ENCODE results near the gene GMPR. TPM values are rescaled to one million over a fixed set of nuclear protein-coding genes. Genes with fewer than 3 reads are reported as not detected.
"Not testable (repeated sequence)": the region's sequence is repeated elsewhere in the genome, so short reads cannot be mapped to it uniquely, and the experiment has no call there.

GMPR gene
- total RNA-seq, 4 donors from 2014 or later, result 0.53 to 6.3 (median 1.6) TPM

DNA sequence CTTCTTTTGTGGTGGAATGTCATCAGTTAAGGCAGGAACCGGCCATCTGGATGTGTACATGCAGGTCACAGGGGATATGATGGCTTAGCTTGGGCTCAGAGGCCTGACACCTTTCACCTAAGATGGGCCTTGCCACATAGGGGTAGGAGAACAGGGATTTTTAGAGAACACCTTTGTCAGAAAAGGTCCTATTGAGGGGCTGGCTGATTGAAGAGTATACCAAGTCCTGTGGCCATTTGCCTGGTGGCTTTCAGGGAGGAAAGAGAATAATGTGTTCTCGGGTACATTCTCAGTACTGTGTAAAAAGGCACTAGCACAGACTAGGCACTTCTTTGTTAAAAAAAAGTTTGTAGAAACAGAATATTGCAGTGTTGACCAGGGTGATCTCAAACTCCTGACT lies 26.4 kb downstream of the GMPR start:
- intact Hi-C loops (cut with DNase I), result no loop called here
- H3K4me3 ChIP-seq, result no peak overlapping the region
- H3K9me3 ChIP-seq, result no peaks in the 10 kb centered on the region
- no peak for TF ChIP-seq POLR2A (IDR thresholded peaks at IDR 0.05)
- TF ChIP-seq, protein P1, sequence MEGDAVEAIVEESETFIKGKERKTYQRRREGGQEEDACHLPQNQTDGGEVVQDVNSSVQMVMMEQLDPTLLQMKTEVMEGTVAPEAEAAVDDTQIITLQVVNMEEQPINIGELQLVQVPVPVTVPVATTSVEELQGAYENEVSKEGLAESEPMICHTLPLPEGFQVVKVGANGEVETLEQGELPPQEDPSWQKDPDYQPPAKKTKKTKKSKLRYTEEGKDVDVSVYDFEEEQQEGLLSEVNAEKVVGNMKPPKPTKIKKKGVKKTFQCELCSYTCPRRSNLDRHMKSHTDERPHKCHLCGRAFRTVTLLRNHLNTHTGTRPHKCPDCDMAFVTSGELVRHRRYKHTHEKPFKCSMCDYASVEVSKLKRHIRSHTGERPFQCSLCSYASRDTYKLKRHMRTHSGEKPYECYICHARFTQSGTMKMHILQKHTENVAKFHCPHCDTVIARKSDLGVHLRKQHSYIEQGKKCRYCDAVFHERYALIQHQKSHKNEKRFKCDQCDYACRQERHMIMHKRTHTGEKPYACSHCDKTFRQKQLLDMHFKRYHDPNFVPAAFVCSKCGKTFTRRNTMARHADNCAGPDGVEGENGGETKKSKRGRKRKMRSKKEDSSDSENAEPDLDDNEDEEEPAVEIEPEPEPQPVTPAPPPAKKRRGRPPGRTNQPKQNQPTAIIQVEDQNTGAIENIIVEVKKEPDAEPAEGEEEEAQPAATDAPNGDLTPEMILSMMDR (IDR thresholded peaks at IDR 0.05), result no peak
- no peaks in the 10 kb centered on the region for H3K27me3 ChIP-seq
- H3K4me1 ChIP-seq, result no peaks in the 10 kb centered on the region
- H3K27ac ChIP-seq, result no peak overlapping the region
- no peaks in the 10 kb centered on the region for H3K36me3 ChIP-seq
- WGBS, 2 donors, result 82 to 83% methylated on average over 1 to 2 of the region's 2 CpGs
- DNase-seq, result no peak

GRCh38 chr6:16265351-16266341 lies 27.3 kb downstream of the GMPR start:
- TF ChIP-seq, protein P1 (IDR thresholded peaks at IDR 0.05), result no peak
- no peak for TF ChIP-seq POLR2A (IDR thresholded peaks at IDR 0.05)
- no peaks in the 10 kb centered on the region for H3K4me1 ChIP-seq
- no peak overlapping the region for H3K27ac ChIP-seq
- 80 to 94% methylated on average over 1 to 28 of the region's 31 CpGs for WGBS, 2 donors
- no peaks in the 10 kb centered on the region for H3K36me3 ChIP-seq
- DNase-seq, result no peak
- no peaks in the 10 kb centered on the region for H3K9me3 ChIP-seq
- no peak overlapping the region for H3K4me3 ChIP-seq
- no peaks in the 10 kb centered on the region for H3K27me3 ChIP-seq
- intact Hi-C loops (cut with DNase I), result no loop called here

DNA sequence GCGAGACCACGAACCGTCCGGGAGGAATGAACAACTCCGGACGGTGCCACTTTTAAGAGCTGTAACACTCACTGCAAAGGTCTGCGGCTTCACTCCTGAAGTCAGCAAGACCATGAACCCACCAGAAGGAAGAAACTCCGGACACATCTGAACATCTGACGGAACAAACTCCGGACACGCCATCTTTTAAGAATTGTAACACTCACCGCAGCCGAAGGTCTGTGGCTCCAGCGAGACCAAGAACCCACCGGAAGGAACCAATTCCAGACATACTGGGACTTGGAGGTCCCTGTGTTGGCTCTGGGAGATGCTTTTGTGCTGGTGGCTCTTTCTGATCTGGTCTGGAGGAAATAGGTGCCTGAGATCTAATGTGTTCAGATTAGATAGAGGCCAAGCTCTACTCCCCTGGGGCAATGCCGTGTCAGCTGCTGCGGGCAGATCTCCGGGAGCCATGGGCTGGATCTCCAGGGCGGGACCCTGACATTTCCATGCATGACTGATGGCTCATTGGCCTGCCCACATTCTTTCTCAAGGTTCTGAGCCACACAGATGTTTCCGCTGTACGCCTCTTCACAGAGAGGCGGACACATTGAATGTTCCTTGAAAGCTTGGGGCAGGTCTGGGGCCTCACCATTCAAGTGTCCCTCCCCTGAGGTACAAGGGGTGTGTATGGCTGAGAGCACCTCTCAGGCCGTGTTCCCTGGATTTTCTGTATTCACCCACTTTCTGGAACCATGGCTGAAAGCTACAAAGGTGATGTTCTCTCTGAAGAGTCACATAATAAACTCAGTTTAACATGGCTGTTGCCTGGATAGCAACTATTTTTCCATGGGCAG lies 29.3 kb downstream of the GMPR start:
- H3K9me3 ChIP-seq, result no peaks in the 10 kb centered on the region
- no peak overlapping the region for H3K27ac ChIP-seq
- no peaks in the 10 kb centered on the region for H3K4me1 ChIP-seq
- H3K4me3 ChIP-seq, result no peak overlapping the region
- H3K27me3 ChIP-seq, result no peaks in the 10 kb centered on the region
- DNase-seq, result no peak
- no peaks in the 10 kb centered on the region for H3K36me3 ChIP-seq
- 94 to 95% methylated on average over 18 to 23 of the region's 23 CpGs for WGBS, 2 donors
- intact Hi-C loops (cut with DNase I), result no loop called here
- TF ChIP-seq, protein P1 (IDR thresholded peaks at IDR 0.05), result no peak
- no peak for TF ChIP-seq POLR2A (IDR thresholded peaks at IDR 0.05)

- H3K4me1 ChIP-seq; H3K9me3 ChIP-seq; intact Hi-C loops (cut with DNase I); H3K36me3 ChIP-seq; H3K4me3 ChIP-seq; DNase-seq; H3K27me3 ChIP-seq; H3K27ac ChIP-seq: not testable (repeated sequence)
- 88 to 91% methylated on average over 6 to 7 of the region's 7 CpGs for WGBS, 2 donors
Observed at GRCh38 chr6:16269442-16270070, 31.2 kb downstream of the GMPR start.

DNA sequence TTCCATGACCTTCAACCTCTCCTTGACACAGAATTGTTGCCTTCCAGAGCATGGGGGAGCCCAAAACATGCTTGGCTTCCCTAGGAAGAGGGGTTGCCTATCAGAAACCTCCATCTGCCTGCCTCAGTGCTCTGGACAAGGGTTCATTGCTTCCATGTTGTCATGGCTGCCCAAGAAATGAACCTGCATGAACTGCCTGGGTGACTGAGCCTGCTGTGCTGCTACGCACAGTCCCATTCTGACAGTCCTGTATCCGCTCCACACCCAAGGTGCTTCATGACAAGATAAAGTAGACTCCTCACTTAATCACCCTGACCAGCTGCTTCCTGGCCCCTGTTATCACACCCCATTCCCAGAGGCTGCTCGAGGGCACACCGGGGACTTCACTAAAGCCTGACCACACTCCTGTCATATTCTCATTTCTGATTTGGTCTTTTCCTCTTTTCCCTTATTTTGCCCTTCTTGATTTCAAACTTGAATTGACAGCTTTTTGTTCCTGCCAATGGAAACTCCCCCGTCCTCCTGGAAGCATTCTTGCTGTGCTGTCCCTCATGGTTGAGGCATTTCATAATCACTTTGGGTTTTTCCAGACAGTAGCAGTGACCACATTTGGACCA lies 31.9 kb downstream of the GMPR start:
- intact Hi-C loops (cut with DNase I), result no loop called here
- no peak overlapping the region for H3K4me3 ChIP-seq
- no peak for TF ChIP-seq POLR2A (IDR thresholded peaks at IDR 0.05)
- TF ChIP-seq, protein P1 (IDR thresholded peaks at IDR 0.05), result no peak
- H3K27ac ChIP-seq, result no peak overlapping the region
- H3K36me3 ChIP-seq, result no peaks in the 10 kb centered on the region
- 75 to 87% methylated on average over 4 to 5 of the region's 5 CpGs for WGBS, 2 donors
- no peak for DNase-seq
- no peaks in the 10 kb centered on the region for H3K4me1 ChIP-seq
- no peaks in the 10 kb centered on the region for H3K27me3 ChIP-seq
- no peaks in the 10 kb centered on the region for H3K9me3 ChIP-seq

Data from esophagus squamous epithelium (tissue), 5 donors.